ENCODE measurements around the gene DYNLT5.

DNA sequence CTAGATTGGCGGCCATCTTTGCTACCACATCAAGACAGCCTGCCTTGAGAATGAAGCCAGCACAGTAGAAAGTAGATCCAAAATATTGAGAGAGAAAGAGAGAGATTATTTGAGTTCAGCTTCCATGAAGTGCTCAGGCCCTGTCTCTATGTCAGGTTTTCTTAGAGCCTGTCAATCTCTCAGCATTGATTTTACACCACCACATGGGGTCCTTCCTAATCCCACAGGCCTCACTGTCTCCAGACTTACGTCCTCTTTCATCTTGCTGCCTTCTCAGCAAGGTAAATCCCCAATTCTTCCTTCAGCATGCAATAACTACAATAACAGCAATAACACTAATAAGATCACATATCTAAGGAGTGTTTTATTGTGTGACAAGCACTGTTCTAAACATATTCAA, 21.0 kb downstream of the DYNLT5 start:
- TF ChIP-seq, protein P1, sequence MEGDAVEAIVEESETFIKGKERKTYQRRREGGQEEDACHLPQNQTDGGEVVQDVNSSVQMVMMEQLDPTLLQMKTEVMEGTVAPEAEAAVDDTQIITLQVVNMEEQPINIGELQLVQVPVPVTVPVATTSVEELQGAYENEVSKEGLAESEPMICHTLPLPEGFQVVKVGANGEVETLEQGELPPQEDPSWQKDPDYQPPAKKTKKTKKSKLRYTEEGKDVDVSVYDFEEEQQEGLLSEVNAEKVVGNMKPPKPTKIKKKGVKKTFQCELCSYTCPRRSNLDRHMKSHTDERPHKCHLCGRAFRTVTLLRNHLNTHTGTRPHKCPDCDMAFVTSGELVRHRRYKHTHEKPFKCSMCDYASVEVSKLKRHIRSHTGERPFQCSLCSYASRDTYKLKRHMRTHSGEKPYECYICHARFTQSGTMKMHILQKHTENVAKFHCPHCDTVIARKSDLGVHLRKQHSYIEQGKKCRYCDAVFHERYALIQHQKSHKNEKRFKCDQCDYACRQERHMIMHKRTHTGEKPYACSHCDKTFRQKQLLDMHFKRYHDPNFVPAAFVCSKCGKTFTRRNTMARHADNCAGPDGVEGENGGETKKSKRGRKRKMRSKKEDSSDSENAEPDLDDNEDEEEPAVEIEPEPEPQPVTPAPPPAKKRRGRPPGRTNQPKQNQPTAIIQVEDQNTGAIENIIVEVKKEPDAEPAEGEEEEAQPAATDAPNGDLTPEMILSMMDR (IDR thresholded peaks at IDR 0.05; ENCODE audit: low read length), result no peak
- no peak for TF ChIP-seq EZH2 (IDR thresholded peaks at IDR 0.05; ENCODE audit: borderline replicate concordance, low read length)

All from OCI-LY1 (cell line).